GM19468 (cell line): ENCODE data around the gene PPP1R9A.

Source experiments
- ATAC-seq: cut with Tn5 transposase; IDR thresholded peaks from one replicate; pipeline ENCODE4 v1.9.1; 2021; ENCODE audit warnings: mild to moderate bottlenecking, moderate library complexity, moderate number of reproducible peaks; ENCODE audit not compliant: unreplicated experiment; ENCODE audit errors: extremely low read depth

Gene PPP1R9A

GRCh38 chr7:95088536-95089215 lies 181.3 kb downstream of the PPP1R9A start:
- ATAC-seq, result no peak

DNA sequence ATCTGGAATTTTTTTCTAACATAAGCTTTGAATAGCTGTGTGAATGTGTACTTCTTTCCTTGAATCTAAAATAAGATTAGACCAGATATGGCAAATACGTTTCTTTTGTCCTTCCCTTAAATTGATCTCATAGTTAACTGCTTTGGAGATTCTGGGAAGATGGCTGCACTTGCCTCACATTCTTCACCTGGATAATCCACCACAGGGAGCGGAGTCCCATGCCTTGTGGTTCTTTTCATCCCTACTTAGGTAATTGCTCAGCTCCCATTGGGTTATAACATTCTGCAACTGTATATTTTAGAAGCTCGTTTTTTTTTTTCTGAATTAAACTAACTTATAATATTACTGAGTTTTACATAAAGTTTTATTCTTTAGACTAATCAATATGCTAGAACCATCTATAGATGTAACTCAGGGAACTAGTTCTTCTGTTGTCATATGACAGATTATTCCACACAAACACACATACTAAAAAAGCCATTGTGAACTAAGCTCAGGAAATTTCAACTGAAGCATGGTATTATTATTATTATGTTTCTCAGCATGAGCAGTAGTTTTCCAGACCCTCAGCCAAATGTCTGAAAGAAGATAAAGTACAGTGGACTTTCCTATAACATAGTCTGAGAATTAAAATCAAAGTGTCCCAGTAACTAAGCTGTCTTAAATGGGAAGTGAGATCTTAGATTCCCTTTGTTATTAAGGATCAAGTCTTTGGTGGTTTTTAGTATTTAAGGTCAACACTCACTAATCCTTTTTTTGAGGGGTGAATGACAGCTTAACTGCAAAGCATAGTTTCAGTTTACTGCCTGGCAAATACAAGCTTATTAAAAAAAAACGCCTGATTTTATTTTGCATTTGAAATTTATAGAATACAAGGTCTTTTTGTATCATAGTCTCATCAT lies 182.3 kb downstream of the PPP1R9A start:
- no peak for ATAC-seq

- no peak for ATAC-seq
Measured at GRCh38 chr7:95092324-95092723, 184.9 kb downstream of the PPP1R9A start.

DNA sequence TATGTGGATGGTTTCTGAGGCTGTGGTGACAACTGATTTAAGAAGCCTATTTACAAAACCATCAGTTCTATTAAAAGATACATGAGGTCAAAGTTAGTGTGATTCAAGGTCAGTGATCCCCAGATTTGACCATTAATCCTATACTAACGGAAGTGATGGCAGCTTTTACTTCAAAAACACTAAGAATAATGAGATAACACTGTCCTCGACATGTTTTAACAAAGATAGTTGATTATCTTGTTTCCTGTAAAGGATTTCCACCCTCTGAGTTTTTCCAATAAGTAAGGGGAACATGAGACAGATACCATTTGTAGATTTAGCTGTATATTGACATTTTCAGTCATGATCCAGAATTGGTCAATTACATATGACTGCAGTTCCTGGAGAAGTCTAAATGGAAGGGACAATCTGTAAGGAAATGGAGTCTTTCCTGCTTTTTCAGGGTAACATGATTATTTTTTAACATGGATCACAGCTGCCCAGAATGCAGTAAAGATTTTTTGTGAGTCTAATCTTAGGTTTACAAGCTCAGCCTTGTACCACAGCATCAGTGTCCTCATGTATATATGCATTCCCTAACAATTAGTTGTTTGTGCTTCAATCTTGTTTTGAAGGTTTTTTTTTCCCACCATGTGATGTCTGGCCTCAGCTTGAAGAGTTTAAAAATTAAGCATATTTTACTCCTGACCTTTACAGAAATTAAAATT lies 188.0 kb downstream of the PPP1R9A start:
- ATAC-seq, result no peak

DNA sequence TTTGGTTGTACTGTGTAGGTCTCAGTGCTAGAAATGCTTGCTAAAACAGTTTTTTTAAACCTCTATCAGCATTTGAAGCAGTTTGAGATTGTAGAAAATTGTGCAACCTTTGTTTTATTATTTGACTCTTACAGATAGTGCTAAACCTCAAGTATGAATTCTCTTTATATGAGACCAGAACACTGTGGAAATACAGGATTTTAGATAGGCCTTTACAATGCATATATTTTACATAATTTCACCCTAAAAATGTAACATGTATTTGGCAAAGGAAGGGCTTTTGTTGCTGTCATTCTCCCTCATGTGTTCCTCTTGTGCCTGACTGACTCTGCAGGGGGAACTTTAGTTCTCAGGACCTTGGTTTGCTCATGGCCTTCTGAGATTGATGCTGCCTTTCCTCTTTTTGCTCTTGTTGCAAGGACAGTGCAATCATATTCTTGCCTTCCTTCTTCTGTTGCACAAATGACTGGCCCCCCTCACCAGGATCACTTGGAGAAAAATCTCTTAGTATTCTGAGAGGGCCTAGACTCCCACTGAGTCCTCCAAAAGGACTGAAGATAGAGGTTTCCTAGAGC lies 188.7 kb downstream of the PPP1R9A start:
- no peak for ATAC-seq

DNA sequence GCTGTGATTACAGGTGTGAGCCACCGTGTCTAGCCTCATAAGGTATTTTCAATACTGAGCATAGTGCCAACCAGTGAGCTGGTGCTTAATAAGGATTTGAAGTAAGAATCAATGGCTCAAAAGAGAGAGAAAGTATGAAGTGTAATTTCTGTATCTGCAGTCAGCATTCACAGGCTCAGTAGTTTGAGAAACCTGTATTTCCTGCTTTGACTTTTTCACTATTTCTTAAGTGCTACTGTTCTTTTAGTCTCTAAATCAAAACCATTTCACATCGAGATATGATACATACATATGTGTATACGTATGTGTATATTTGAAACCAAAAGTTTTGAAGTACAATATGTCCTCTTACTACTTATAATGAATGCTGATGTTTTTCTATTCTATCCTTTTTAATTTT lies 189.9 kb downstream of the PPP1R9A start:
- ATAC-seq, result no peak

DNA sequence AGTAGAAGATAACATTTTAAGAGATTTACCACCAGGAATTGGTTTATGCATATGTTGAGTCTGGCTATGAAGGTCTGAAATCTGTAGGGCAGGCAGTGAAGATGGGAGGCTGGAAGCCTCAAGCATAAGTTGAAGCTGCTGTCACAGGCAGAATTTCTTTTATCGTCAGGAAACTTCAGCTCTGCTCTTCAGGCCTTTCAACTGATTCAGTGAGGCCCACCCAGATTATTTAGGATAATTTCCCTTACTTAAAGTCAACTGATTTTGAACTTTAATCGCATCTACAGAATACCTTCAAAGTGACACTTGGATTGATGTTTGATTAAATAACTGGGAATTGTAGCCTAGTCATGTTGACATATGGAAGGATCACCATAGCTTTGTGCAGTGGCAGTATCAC lies 190.5 kb downstream of the PPP1R9A start:
- no peak for ATAC-seq

DNA sequence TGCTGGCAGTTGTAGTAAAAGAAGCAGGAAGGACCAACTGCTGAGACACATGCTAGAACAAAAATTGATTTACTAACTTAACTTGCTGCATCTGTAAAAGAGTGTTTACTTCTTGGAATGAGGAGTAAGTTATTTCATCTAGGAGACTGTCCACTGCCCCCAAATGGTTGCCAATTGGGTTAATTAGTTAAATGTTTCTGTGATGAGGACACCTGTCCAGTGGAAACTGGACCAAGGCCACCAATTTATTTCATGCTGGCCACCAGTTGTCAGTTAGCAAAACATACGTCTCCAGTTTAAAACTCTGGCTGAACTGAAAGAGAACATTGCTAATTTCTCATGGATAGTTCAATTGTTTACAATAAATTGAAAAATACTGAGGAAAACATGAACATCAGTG lies 191.7 kb downstream of the PPP1R9A start:
- ATAC-seq, result no peak

DNA sequence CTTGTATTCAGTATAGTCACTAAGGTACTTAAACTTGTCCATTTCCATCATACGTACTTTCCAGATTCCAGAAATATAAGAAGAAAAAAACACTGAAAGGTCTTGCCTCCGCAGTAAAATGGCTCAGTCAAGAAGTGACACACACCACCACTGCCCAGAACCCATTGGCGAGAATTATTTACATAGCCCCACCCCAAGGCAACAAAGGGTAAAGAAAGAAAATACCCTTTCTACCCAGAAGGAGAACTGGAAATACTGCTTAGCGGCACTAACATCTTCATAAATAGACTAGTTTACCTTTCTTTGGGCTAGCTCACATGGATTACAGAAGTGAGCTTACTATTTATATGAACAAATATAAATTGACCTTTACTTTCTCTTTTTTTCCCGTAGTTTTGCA lies 194.0 kb downstream of the PPP1R9A start:
- ATAC-seq, result no peak

GRCh38 chr7:95102662-95103061 lies 195.3 kb downstream of the PPP1R9A start:
- no peak for ATAC-seq

DNA sequence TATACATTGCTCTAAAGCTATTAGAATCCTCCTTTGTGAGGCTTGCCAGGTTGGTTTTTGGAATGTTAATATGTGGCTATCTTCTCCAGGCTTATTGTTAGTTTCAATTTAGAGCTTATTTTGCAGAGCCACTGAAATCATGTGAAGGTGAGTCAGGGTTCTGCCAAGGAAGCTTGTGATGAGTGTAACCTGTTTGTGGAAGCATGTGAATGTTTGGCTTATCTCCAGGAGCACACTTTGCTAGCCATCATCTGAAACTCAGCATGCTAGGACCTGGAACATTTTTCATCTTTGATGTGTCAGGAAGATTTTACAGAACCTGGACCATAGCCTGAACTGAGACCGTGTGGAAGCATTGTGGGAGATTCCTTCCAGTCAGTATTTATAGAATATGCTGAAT lies 197.3 kb downstream of the PPP1R9A start:
- ATAC-seq, result no peak

DNA sequence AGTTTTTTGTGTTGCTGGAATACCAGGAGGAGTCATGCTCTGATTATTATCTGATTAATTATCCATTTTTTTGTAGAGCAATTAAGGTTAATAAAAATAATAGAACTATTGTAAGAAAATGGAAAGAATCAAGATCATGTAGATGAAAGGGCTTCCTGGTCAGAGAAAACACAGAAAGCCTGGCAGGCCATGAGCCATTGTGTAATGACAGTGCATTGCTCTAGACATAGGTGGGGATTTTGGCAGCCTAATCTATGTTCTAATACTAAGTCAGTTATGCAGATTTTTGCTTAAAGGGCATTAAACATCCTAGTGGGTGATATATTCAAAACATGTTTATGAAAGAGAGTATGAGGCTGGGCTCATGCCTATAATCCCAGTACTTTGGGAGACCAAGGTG lies 198.2 kb downstream of the PPP1R9A start:
- no peak for ATAC-seq

DNA sequence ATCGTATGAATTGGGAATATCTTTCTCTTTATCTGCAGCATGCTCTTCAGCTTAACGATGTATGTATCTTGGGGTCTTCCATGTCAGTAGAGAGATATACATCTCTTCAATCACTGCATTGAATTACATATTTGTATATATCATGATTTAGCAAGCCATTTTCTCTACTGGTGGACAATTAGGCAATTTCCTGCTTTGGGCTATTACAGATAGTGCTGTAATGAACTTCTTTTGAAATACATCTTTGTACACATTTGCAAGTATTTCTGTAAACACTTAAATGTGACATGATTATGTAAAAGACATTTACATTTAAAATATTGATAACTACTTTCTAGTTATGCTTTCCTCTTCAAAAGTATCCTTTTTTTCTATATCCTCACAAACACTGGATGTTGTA lies 199.0 kb downstream of the PPP1R9A start:
- ATAC-seq, result no peak

GRCh38 chr7:95110707-95111106 lies 203.3 kb downstream of the PPP1R9A start:
- ATAC-seq, result no peak

GRCh38 chr7:95113590-95113989 lies 206.2 kb downstream of the PPP1R9A start:
- ATAC-seq, result no peak

GRCh38 chr7:95126053-95126709 lies 218.8 kb downstream of the PPP1R9A start:
- no peak for ATAC-seq

- ATAC-seq, result no peak
Measured at GRCh38 chr7:95132500-95132899, 225.1 kb downstream of the PPP1R9A start.

- ATAC-seq, result no peak
Measured at GRCh38 chr7:95139922-95140321, 232.5 kb downstream of the PPP1R9A start.

GRCh38 chr7:95141755-95142154 lies 234.4 kb downstream of the PPP1R9A start:
- no peak for ATAC-seq

GRCh38 chr7:95144256-95144655 lies 236.9 kb downstream of the PPP1R9A start:
- ATAC-seq, result no peak
